Measurements from ENCODE around the gene ADIG.

DNA sequence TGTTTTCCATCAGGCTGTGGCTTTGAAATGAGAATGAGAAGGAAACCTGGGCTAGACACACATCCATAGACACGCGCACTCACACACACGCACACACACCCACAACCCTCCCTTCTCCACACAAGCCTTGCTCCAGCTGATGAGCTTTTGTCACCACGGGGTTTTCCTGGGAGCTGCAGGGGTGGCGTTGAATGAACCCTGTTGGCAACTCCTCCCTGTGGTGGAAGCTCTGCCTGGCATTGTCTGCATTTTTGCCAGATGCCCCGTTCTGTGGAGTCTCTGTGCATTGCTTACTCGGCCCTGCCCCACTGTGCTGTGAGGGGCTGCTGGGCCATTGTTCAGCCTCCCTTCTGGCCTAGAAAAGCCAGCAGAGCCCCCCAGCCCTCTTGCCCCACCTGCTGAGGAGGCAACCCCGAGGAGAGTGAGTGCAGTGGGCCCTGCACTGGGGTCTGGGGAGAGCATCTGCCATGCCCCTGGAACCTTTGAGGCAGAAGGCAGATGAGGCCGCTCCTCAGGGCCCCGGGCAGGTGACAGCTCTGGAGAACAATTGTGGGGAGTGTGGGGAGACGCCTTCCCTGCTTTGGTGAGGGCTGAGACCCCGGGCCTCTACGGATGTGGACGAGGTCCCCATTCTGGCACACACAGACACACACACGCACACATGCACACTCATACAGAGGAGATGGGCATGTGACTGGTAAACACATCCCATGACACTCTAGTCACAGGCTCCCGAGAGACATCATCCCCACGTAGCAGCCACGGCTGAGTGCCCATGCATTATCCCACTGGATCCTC lies 9.9 kb downstream of the ADIG start:
- TF ChIP-seq EZH2phosphoT487 (IDR thresholded peaks at IDR 0.05; ENCODE audit: insufficient read depth, low read depth) (no peak), EZH2 (IDR thresholded peaks at IDR 0.05; ENCODE audit: insufficient read depth, poor library complexity, severe bottlenecking) (no peak)
